Mesodermal cell (in vitro differentiated cells): Measurements from ENCODE around the gene COA1.
"Not testable (repeated sequence)": the region's sequence is repeated elsewhere in the genome, so short reads cannot be mapped to it uniquely, and the experiment has no call there.

ENCODE experiments used
- H3K27ac ChIP-seq: 2 replicates; pipeline ENCODE4 v1.7.0; 2013; ENCODE audit warnings: mild to moderate bottlenecking, low read depth, low read length, moderate library complexity; ENCODE audit not compliant: severe bottlenecking
- H3K36me3 ChIP-seq: 2 replicates; pipeline ENCODE4 v1.7.1; 2013; ENCODE audit warnings: mild to moderate bottlenecking, low read length, moderate library complexity; ENCODE audit not compliant: control insufficient read depth, insufficient read depth
- H3K4me1 ChIP-seq: one replicate; pipeline ENCODE4 v1.7.1; 2013; ENCODE audit warnings: mild to moderate bottlenecking, low read length; ENCODE audit not compliant: insufficient read depth, control insufficient read depth, poor library complexity, severe bottlenecking
- H3K4me3 ChIP-seq: 2 replicates; pipeline ENCODE4 v1.7.0; 2013; ENCODE audit warnings: low read length, control low read depth, mild to moderate bottlenecking; ENCODE audit not compliant: insufficient read depth, poor library complexity, severe bottlenecking; ENCODE audit errors: extremely low read depth
- H3K9me3 ChIP-seq: 2 replicates; pipeline ENCODE4 v1.7.1; 2013; ENCODE audit warnings: mild to moderate bottlenecking, low read length, moderate library complexity; ENCODE audit not compliant: control insufficient read depth
- WGBS, 2 experiments: methylation state at CpG; one replicate each; pipeline ENCODE4 v1.1.5; 2013; ENCODE audit warnings: missing lambda C conversion rate in 2 of 2; ENCODE audit not compliant: insufficient coverage in 2 of 2; 5-methylcytosine and 5-hydroxymethylcytosine counted together

COA1 gene

DNA sequence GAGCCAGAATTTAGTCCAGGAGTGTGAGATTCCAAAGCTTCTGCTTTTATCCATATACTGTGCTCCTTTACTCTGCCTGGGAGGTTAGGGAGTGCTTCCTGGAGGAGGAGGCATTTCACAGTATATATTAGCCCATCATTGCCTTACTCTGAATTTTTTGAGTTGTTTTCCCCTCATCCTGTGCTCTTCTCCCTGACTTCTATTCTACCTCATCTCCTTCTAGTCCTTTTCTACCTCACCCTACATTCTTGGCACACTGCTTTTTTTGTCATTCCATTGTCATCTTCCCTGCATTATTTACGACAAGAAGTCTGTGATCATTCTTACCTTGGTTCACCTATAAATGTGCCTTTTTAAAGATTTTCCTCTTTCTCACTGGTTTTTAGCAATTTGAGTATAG is 125.1 kb downstream of the COA1 start:
- peaks cover 60% of the 10 kb centered on the region for H3K36me3 ChIP-seq
- no peak overlapping the region for H3K27ac ChIP-seq
- H3K4me1 ChIP-seq, result no peaks in the 10 kb centered on the region
- 80 to 100% methylated on average over 1 of the region's 1 CpG for whole genome bisulfite sequencing, 2 experiments
- H3K4me3 ChIP-seq, result no peak overlapping the region
- H3K9me3 ChIP-seq, result peaks cover 6% of the 10 kb centered on the region

GRCh38 chr7:43602256-43602655 is 127.1 kb downstream of the COA1 start:
- Histone ChIP-seq H3K9me3 (peaks cover 6% of the 10 kb centered on the region), H3K36me3 (peaks cover 61% of the 10 kb centered on the region), H3K4me1 (no peaks in the 10 kb centered on the region), H3K27ac (no peak overlapping the region), H3K4me3 (no peak overlapping the region)
- 71 to 100% methylated on average over 1 of the region's 1 CpG for WGBS, 2 experiments

DNA sequence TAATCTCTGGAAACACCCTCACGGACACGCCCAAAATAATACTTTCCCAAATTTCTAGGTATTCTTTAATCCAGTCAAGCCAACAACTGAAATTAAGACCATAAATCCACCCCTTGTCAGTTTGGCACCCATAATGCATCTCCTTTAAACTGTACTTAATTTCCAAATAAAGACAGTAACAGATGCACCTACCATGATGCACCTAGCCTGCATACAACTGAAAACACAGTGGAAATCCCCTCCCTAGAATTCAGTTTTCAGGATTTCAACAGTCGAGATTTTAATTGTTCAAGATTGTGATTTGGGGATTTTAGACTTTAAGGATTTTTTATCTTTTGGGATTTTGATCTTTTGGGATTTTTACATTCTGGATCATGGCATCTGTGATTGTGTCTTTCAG is 129.3 kb downstream of the COA1 start:
- peaks cover 67% of the 10 kb centered on the region for H3K36me3 ChIP-seq
- 81 to 89% methylated on average over 2 of the region's 3 CpGs for WGBS, 2 experiments
- no peak overlapping the region for H3K4me3 ChIP-seq
- H3K27ac ChIP-seq, result no peak overlapping the region
- H3K9me3 ChIP-seq, result peaks cover 6% of the 10 kb centered on the region
- no peaks in the 10 kb centered on the region for H3K4me1 ChIP-seq

GRCh38 chr7:43596426-43596825 is 132.9 kb downstream of the COA1 start:
- H3K9me3 ChIP-seq, H3K27ac ChIP-seq, H3K4me3 ChIP-seq, H3K4me1 ChIP-seq: not testable (repeated sequence)
- whole genome bisulfite sequencing, 2 experiments, result 85 to 86% methylated on average over 3 of the region's 5 CpGs
- H3K36me3 ChIP-seq, result peaks cover 39% of the 10 kb centered on the region

GRCh38 chr7:43594020-43594419 is 135.3 kb downstream of the COA1 start:
- Histone ChIP-seq H3K36me3 (peaks cover 25% of the 10 kb centered on the region), H3K4me1 (no peaks in the 10 kb centered on the region), H3K4me3 (no peak overlapping the region), H3K27ac (no peak overlapping the region), H3K9me3 (no peaks in the 10 kb centered on the region)
- 90 to 91% methylated on average over 2 of the region's 2 CpGs for WGBS, 2 experiments

- Histone ChIP-seq H3K36me3 (peaks cover 17% of the 10 kb centered on the region), H3K9me3 (no peaks in the 10 kb centered on the region), H3K27ac (no peak overlapping the region), H3K4me1 (no peaks in the 10 kb centered on the region), H3K4me3 (no peak overlapping the region)
- 100% methylated on average over 1 of the region's 1 CpG; no CpG with 5 or more reads in 1 of the 2 experiments for WGBS, 2 experiments
Observed at GRCh38 chr7:43593010-43593409, 136.3 kb downstream of the COA1 start.

GRCh38 chr7:43592326-43592725 is 137.0 kb downstream of the COA1 start:
- H3K27ac ChIP-seq, result no peak overlapping the region
- H3K4me1 ChIP-seq, result no peaks in the 10 kb centered on the region
- whole genome bisulfite sequencing, 2 experiments, result 100% methylated on average over 1 of the region's 3 CpGs; no CpG with 5 or more reads in 1 of the 2 experiments
- H3K4me3 ChIP-seq, result no peak overlapping the region
- H3K9me3 ChIP-seq, result no peaks in the 10 kb centered on the region
- H3K36me3 ChIP-seq, result peaks cover 10% of the 10 kb centered on the region

DNA sequence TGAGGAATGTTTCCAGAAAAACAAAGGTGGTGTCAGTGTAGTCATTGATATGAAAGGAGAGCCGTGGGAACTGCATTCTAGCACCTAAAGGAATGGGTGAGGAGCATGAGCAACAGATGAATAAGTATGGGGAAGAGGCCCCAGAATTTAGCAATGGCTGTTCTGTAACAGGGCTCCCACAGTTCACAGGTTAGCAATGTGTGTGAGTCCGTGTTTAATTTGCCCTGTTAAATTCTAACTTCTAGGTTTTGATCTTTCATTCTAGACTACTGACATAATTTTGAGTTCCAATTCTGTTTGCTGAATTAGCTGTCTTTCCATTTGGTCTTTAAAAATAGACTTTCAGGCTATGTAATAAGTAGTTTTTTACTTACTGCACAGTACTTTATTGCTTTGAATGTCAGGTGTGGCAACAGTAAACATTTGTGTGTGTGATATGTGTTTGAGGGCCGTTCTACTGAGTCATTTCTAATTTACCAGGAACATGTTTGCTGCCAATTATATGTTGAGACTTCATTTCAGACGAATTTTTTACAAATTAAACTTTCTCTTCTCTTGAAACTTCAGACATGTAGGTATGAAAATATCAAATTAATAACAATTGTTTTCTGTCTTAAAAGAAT is 137.7 kb downstream of the COA1 start:
- Histone ChIP-seq H3K36me3 (peaks cover 4% of the 10 kb centered on the region), H3K4me3 (no peak overlapping the region), H3K9me3 (no peaks in the 10 kb centered on the region), H3K4me1 (no peaks in the 10 kb centered on the region), H3K27ac (no peak overlapping the region)
- 83 to 88% methylated on average over 1 to 2 of the region's 4 CpGs for WGBS, 2 experiments

DNA sequence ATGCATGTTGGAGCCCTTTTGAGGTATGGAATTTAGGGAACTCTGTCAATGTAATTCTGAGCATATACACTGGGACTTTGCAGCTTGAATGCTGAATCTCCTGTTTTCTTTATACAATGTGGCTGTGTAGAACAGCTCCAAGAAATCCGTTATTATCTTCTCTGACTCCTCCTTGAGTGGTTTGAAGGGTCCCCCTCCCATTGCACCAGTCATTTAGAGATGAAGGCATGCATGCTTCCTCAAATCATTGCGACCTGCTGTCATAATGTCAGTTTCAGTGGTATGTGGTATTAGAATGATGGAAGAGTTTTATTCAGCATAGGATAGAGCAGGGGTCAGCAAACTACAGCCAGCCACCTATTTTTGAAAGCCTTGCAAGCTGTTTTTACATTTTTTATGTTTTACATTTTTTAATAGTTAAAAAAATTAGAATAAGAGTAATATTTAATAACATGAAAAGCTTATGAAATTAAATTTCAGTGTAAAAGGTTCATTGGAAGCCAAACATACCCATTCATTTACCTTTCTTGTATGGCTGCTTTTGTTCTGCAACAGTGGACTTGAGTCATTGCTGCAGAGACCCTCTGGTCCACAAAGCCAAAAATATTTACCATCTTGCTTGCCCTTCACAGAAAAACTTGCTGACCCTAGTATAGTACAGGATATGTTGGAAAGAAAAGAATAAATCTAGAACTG is 138.3 kb downstream of the COA1 start:
- no peak overlapping the region for H3K4me3 ChIP-seq
- peaks cover 2% of the 10 kb centered on the region for H3K4me1 ChIP-seq
- no peaks in the 10 kb centered on the region for H3K36me3 ChIP-seq
- 86 to 92% methylated on average over 1 to 2 of the region's 2 CpGs for WGBS, 2 experiments
- H3K9me3 ChIP-seq, result no peaks in the 10 kb centered on the region
- H3K27ac ChIP-seq, result no peak overlapping the region

DNA sequence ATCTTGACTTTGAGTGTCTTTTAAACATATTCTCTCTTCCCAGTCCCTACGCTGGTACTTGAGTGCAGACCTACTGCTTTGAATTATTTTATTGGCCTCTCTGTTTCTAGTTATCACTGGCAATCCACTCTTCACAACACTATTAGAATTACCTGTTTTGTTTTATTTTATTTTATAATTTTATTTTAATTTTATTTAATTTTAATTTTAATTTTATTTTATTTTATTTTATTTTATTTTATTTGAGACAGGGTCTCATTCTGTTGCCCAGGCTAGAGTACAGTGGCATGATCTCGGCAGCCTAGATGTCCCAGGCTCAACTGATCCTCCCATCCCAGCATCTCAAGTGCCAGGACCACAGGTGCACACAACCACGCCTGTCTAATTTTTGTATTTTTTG is 139.6 kb downstream of the COA1 start:
- Histone ChIP-seq H3K9me3 (no peaks in the 10 kb centered on the region), H3K4me3 (no peak overlapping the region), H3K27ac (no peak overlapping the region), H3K36me3 (no peaks in the 10 kb centered on the region), H3K4me1 (peaks cover 2% of the 10 kb centered on the region)
- 100% methylated on average over 3 of the region's 3 CpGs; no CpG with 5 or more reads in 1 of the 2 experiments for WGBS, 2 experiments
